K562 (cell line): ENCODE measurements around the gene PUDP. TPM values are rescaled to one million over a fixed set of nuclear protein-coding genes. Genes with fewer than 3 reads are reported as not detected.

ENCODE experiments used
- ATAC-seq: fragments of 200-7000 bp; cut with Tn5 transposase; 3 replicates; pipeline ENCODE4 v1.9.1; 2020; ENCODE audit warnings: moderate library complexity
- BruUV-seq: library from RNA; stranded (reverse); fragments of 400-500 nt; replicated peaks from 2 replicates; lab custom pipeline; 2021; lab: Mats Ljungman, UMichigan
- CTCF ChIA-PET: fragments of 300-600 bp; formaldehyde crosslinking; extraction: SDS; loops from one replicate; lab custom pipeline; 2021; ENCODE audit warnings: low intra/inter-chr PET ratio; lab: Yijun Ruan, JAX
- POLR2A ChIA-PET: fragments of 300-600, 350-650 bp; sonication (Branson Sonifier 250); formaldehyde crosslinking; extraction: SDS; loops from one replicate; lab custom pipeline; 2021; ENCODE audit warnings: antibody characterized with exemption, inconsistent platforms; lab: Yijun Ruan, JAX
- DNase-seq, 4 experiments: peaks; one replicate each; pipeline versions ENCODE4 v3.0.0 to v3.0.0-alpha.2; 2011 to 2018; ENCODE audit warnings: low spot score in 3 of 4, mixed read lengths in 3 of 4; ENCODE audit errors: extremely low read depth in 1 of 4
- FAIRE-seq: peaks from 2 replicates; lab custom pipeline; 2011; peaks lifted over from hg19 to GRCh38; lab: Jason Lieb, UNC
- H2AFZ ChIP-seq: 2 replicates; pipeline ENCODE4 v1.6.0; 2011; ENCODE audit warnings: low read depth, low read length, control low read depth, inconsistent platforms
- H3K27ac ChIP-seq: fragments of 200-600 bp; 3 replicates; pipeline ENCODE4 v1.8.0; 2011; ENCODE audit warnings: low read depth, mild to moderate bottlenecking, control low read depth, inconsistent platforms, low read length, moderate library complexity, mixed read lengths; ENCODE audit errors: extremely low read depth
- H3K27me3 ChIP-seq, 2 experiments: fragments of 300-600 bp in 1 of 2; 2 replicates in 1 of 2; 3 replicates in 1 of 2; pipeline versions ENCODE4 v1.6.0 to v1.8.0; 2011; ENCODE audit warnings: inconsistent platforms in 2 of 2, low read length in 2 of 2, mild to moderate bottlenecking in 1 of 2, mixed read lengths in 1 of 2, moderate library complexity in 1 of 2; ENCODE audit not compliant: control insufficient read depth in 2 of 2, insufficient read depth in 2 of 2
- H3K36me3 ChIP-seq: fragments of 300-600 bp; 3 replicates; pipeline ENCODE4 v1.8.0; 2011; ENCODE audit warnings: mild to moderate bottlenecking, low read length, inconsistent platforms; ENCODE audit not compliant: control insufficient read depth, insufficient read depth
- H3K4me1 ChIP-seq, 2 experiments: fragments of 200-600 bp in 1 of 2; replicated peaks in 1 of 2; 2 replicates in 1 of 2; 3 replicates in 1 of 2; pipeline versions ENCODE4 v1.5.1 to v1.8.0; 2011; ENCODE audit warnings: inconsistent platforms in 2 of 2, low read length in 2 of 2, mild to moderate bottlenecking in 1 of 2, mixed read lengths in 1 of 2, moderate library complexity in 1 of 2; ENCODE audit not compliant: control insufficient read depth in 2 of 2, insufficient read depth in 2 of 2
- H3K4me2 ChIP-seq: 2 replicates; pipeline ENCODE4 v1.6.1; 2011; ENCODE audit warnings: low read length, control low read depth, inconsistent platforms, mixed read lengths; ENCODE audit not compliant: insufficient read depth
- H3K4me3 ChIP-seq: fragments of 200-600 bp; sonication (generic), shearing (Covaris generic); 2 replicates; pipeline ENCODE4 v1.5.1; 2016; ENCODE audit warnings: control low read depth, inconsistent platforms
- H3K79me2 ChIP-seq: fragments of 200-600 bp; 3 replicates; pipeline ENCODE4 v1.8.0; 2011; ENCODE audit warnings: low read length, inconsistent platforms; ENCODE audit not compliant: control insufficient read depth, insufficient read depth
- H3K9ac ChIP-seq, 2 experiments: 2 replicates each; pipeline versions ENCODE4 v1.6.0 to v1.6.1; 2011; ENCODE audit warnings: low read depth in 2 of 2, low read length in 2 of 2, control low read depth in 1 of 2, inconsistent platforms in 1 of 2, mild to moderate bottlenecking in 1 of 2, mixed read lengths in 1 of 2; ENCODE audit not compliant: insufficient read depth in 1 of 2
- H3K9me1 ChIP-seq: one replicate; pipeline ENCODE4 v1.6.0; 2011; ENCODE audit warnings: inconsistent platforms, mild to moderate bottlenecking, low read length, moderate library complexity; ENCODE audit not compliant: control insufficient read depth, insufficient read depth
- H3K9me3 ChIP-seq: replicated peaks from 2 replicates; pipeline ENCODE4 v1.5.1; 2011; ENCODE audit warnings: low read depth, low read length, inconsistent platforms; ENCODE audit not compliant: control insufficient read depth, insufficient read depth
- H4K20me1 ChIP-seq: replicated peaks from 2 replicates; pipeline ENCODE4 v1.6.1; 2011; ENCODE audit warnings: low read length, inconsistent platforms, mixed read lengths; ENCODE audit not compliant: control insufficient read depth, insufficient read depth
- KLF1 ChIP-seq: fragments of 450-650 bp; IDR thresholded peaks from 2 replicates; pipeline ENCODE4 v1.6.1; 2016; ENCODE audit warnings: missing genetic modification characterization, missing compliant biosample characterization
- MIER1 ChIP-seq: fragments of 450-650 bp; IDR thresholded peaks from 2 replicates; pipeline ENCODE4 v1.6.1; 2016; ENCODE audit warnings: antibody characterized with exemption, mild to moderate bottlenecking, low read depth
- NELFE ChIP-seq: IDR thresholded peaks from 2 replicates; pipeline ENCODE4 v1.6.1; 2011; ENCODE audit warnings: mild to moderate bottlenecking; ENCODE audit not compliant: insufficient read depth, insufficient read length
- SMC3 ChIP-seq: conservative IDR thresholded peaks from 2 replicates; pipeline ENCODE4 v1.6.1; 2011; ENCODE audit warnings: low read depth, low read length, improper control_type of control experiment; ENCODE audit not compliant: insufficient read depth
- ZNF12 ChIP-seq: sonication (generic); formaldehyde crosslinking; IDR thresholded peaks from 2 replicates; pipeline ENCODE4 v1.4.0; 2020; ENCODE audit warnings: mild to moderate bottlenecking, missing genetic modification reagents
- ZNF121 ChIP-seq: sonication (generic); formaldehyde crosslinking; conservative IDR thresholded peaks from 2 replicates; pipeline ENCODE4 v1.8.0; 2022; ENCODE audit warnings: missing genetic modification reagents
- ZNF146 ChIP-seq: IDR thresholded peaks from one replicate; pipeline ENCODE4 v1.6.1; 2018; ENCODE audit warnings: missing compliant biosample characterization; ENCODE audit not compliant: unreplicated experiment
- ZNF717 ChIP-seq: fragments of 250-450 bp; sonication (Bioruptor Pico); IDR thresholded peaks from 2 replicates; pipeline ENCODE4 v1.5.0; 2021
- ZNF76 ChIP-seq: fragments of 250-450 bp; sonication (Bioruptor Pico); IDR thresholded peaks from 2 replicates; pipeline ENCODE4 v1.4.0; 2020; ENCODE audit warnings: mild to moderate bottlenecking, moderate library complexity, borderline replicate concordance
- WGBS: fragments of 100-300 bp; shearing (Covaris generic); methylation state at CpG from one replicate; pipeline ENCODE4 v1.1.6; 2016; ENCODE audit warnings: low coverage, mixed read lengths; ENCODE audit not compliant: insufficient coverage; ENCODE audit errors: missing lambda C conversion rate; 5-methylcytosine and 5-hydroxymethylcytosine counted together
- in situ Hi-C: fragments of 300-500 bp; cut with MboI; formaldehyde crosslinking; loops from 4 replicates; pipeline ENCODE4 v1.15.0; 2018; ENCODE audit warnings: inconsistent platforms, mixed read lengths
- intact Hi-C: fragments of 100-400 bp; cut with micrococcal nuclease; formaldehyde crosslinking; loops from 2 replicates; pipeline ENCODE4 v1.14.2; 2022
- polyA plus RNA-seq, 8 experiments: library from polyadenylated mRNA; depleted of rRNA in 4 of 8; stranded (reverse) in 5 of 8; unstranded in 3 of 8; fragments of >200 nt; fragmentation: Nextera tagmentation in 2 of 8; fragmentation: Illumina TruSeq in 1 of 8; extraction: Ambion mirVana in 2 of 8; extraction: Trizol in 1 of 8; gene quantifications; 2 replicates each; pipeline versions ENCODE4 v1.2.1 to v1.2.3, GENCODE V29; 2011 to 2014; ENCODE audit warnings: inconsistent platforms in 1 of 8, missing spikeins in 1 of 8
- total RNA-seq, 7 experiments: library from RNA; depleted of rRNA in 6 of 7; stranded (reverse); fragments of >200 nt in 6 of 7; fragmentation: Illumina TruSeq in 2 of 7; extraction: Trizol in 2 of 7; gene quantifications; 2 replicates each; pipeline versions ENCODE4 v1.2.1 to v1.2.3, GENCODE V29; 2011 to 2021; ENCODE audit warnings: low replicate concordance in 1 of 7
- TF ChIP-seq, protein P1 (sequence below): fragments of 250-450 bp; sonication (Bioruptor Pico); IDR thresholded peaks from 2 replicates; pipeline ENCODE4 v1.4.0; 2020; ENCODE audit warnings: mild to moderate bottlenecking, moderate library complexity, borderline replicate concordance
- TF ChIP-seq, protein P2 (sequence below): fragments of 250-450 bp; sonication (Bioruptor Pico); IDR thresholded peaks from 2 replicates; pipeline ENCODE4 v1.5.0; 2021; ENCODE audit warnings: mild to moderate bottlenecking, moderate library complexity
- TF ChIP-seq, protein P3 (sequence below): fragments of 450-650 bp; IDR thresholded peaks from 2 replicates; pipeline ENCODE4 v1.6.1; 2017; ENCODE audit warnings: antibody characterized with exemption
- TF ChIP-seq, protein P4 (sequence below): fragments of 450-650 bp; conservative IDR thresholded peaks from 2 replicates; pipeline ENCODE4 v1.6.1; 2016; ENCODE audit warnings: missing genetic modification characterization, low read depth, mild to moderate bottlenecking, missing compliant biosample characterization, moderate library complexity

The PUDP gene
- total and polyA plus RNA-seq, 9 of the 15 experiments (the other 6 are each of a cell fraction or from before 2014, with no cell fraction given) = 13.6 to 63.0 (median 29.2) TPM

DNA sequence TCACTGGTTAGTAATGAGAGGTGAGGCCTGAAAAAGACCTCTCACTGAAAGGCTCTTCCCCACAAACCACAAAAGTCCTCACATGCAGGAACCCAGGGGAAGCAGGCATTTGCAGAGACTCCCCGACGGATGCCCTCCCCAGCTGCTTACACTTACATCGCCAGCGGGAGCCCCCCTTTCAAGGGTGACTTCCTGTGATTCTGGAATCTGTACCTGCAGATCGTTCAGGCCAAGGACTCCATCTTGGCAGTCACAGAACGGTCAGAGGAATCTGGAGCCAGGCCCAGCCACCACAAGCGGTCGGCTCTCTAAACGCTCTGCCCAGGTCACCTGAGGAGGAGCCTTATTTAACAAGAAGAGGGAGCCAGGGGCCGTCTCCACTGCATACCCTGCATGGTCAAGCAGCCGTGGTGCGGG, 71.7 kb downstream of the PUDP start (continued):
- no peak for TF ChIP-seq ZNF12 (CRISPR knock-in tag)
- TF ChIP-seq, protein P1, sequence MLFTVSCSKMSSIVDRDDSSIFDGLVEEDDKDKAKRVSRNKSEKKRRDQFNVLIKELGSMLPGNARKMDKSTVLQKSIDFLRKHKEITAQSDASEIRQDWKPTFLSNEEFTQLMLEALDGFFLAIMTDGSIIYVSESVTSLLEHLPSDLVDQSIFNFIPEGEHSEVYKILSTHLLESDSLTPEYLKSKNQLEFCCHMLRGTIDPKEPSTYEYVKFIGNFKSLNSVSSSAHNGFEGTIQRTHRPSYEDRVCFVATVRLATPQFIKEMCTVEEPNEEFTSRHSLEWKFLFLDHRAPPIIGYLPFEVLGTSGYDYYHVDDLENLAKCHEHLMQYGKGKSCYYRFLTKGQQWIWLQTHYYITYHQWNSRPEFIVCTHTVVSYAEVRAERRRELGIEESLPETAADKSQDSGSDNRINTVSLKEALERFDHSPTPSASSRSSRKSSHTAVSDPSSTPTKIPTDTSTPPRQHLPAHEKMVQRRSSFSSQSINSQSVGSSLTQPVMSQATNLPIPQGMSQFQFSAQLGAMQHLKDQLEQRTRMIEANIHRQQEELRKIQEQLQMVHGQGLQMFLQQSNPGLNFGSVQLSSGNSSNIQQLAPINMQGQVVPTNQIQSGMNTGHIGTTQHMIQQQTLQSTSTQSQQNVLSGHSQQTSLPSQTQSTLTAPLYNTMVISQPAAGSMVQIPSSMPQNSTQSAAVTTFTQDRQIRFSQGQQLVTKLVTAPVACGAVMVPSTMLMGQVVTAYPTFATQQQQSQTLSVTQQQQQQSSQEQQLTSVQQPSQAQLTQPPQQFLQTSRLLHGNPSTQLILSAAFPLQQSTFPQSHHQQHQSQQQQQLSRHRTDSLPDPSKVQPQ (CRISPR knock-in tag) = no peak
- no peak for TF ChIP-seq NELFE
- TF ChIP-seq, all 486 proteins: peak for 0

DNA sequence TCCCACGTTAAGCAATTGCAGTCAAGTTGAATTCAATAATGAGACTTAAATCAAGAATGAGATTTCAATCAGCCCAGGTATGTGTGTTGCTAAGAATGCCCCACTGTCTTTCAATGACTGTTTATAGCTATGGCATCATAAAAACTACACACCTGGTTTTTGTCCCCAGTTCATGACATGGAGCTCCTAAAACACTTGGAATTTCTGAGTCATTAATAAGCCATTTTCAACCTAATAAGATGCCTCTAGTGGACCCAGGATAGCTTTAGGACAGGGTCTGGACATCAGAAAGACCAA, 73.1 kb downstream of the PUDP start:
- CTCF ChIA-PET = no interaction called here
- TF ChIP-seq, protein P2, sequence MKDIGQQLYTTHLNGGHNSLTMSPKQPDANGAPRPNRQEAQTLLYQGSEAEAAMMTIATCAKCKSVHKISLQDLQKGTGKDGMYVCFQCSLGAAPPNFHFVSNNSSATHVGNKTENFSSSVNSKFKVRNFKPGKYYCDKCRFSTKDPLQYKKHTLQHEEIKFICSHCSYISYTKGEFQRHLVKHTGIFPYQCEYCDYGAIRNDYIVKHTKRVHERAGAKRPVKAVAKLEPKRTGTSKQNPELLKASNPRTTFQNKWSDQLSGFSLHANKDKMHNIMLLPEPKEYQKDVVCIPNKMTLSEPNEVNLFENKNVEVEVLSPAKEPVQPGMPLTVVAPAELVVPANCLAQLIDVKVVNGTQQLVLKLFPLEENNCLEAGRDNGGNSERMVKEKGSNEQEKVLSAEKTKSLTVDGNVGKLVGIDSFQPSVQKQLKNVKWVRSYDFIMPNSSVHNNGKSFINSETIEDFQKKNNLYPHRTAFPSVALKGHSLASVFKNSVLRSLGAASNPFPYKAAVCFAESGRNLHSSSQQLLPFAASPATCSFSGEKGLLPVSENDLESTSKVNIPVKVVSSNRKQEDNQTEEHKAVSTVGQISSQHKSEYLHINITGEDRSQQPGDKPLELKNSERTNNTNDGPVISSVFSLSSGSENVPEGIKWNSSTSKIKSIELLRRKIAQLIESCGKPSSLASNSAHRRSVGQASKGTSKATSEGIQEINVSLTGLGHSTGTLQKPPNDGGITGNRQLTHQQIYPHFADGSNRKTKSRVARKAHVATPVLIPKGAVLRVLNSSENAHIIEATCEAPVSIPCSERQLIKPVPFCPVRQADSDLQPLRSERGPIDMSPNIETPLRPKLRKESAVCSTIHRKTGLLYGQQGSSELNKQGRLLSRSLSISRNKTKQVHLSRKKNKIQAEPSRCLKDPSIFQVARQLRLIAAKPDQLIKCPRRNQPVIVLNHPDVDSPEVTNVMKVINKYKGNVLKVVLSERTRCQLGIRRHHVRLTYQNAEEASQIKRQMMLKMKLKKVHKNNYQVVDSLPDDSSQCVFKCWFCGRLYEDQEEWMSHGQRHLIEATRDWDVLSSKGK = no peak
- no peak for TF ChIP-seq MIER1
- TF ChIP-seq KLF1 (tag) = no peak
- TF ChIP-seq, protein P3, sequence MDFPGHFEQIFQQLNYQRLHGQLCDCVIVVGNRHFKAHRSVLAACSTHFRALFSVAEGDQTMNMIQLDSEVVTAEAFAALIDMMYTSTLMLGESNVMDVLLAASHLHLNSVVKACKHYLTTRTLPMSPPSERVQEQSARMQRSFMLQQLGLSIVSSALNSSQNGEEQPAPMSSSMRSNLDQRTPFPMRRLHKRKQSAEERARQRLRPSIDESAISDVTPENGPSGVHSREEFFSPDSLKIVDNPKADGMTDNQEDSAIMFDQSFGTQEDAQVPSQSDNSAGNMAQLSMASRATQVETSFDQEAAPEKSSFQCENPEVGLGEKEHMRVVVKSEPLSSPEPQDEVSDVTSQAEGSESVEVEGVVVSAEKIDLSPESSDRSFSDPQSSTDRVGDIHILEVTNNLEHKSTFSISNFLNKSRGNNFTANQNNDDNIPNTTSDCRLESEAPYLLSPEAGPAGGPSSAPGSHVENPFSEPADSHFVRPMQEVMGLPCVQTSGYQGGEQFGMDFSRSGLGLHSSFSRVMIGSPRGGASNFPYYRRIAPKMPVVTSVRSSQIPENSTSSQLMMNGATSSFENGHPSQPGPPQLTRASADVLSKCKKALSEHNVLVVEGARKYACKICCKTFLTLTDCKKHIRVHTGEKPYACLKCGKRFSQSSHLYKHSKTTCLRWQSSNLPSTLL = no peak
- no peak for TF ChIP-seq SMC3
- no peak for TF ChIP-seq ZNF76 (CRISPR knock-in tag)
- TF ChIP-seq, protein P4, sequence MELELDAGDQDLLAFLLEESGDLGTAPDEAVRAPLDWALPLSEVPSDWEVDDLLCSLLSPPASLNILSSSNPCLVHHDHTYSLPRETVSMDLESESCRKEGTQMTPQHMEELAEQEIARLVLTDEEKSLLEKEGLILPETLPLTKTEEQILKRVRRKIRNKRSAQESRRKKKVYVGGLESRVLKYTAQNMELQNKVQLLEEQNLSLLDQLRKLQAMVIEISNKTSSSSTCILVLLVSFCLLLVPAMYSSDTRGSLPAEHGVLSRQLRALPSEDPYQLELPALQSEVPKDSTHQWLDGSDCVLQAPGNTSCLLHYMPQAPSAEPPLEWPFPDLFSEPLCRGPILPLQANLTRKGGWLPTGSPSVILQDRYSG (tag) = no peak
- no peak for TF ChIP-seq ZNF121 (CRISPR knock-in tag)
- no peak for TF ChIP-seq ZNF717 (CRISPR knock-in tag)
- no peak for TF ChIP-seq ZNF146 (CRISPR knock-in tag)

More for the DNA sequence above, 73.1 kb downstream of the PUDP start:
- intact Hi-C loops (no loop called here), in situ Hi-C loops (no loop called here)
- Histone ChIP-seq H3K9me1 (no peaks in the 10 kb centered on the region), H3K4me2 (no peak overlapping the region), H4K20me1 (no peaks in the 10 kb centered on the region), H3K4me3 (no peak overlapping the region), H3K36me3 (peaks cover 12% of the 10 kb centered on the region; the same call in 2 of the 3 replicates), H2AFZ (no peak overlapping the region), H3K4me1 (no peaks in the 10 kb centered on the region), H3K9me3 (no peaks in the 10 kb centered on the region), H3K79me2 (no peaks in the 10 kb centered on the region; the same call in 2 of the 3 replicates), H3K27me3 (no peaks in the 10 kb centered on the region), H3K9ac (no peak overlapping the region), H3K27ac (no peak overlapping the region)
- no peak for DNase-seq
- ATAC-seq = no peak
- no peak for FAIRE-seq
- no TSS peak for BruUV-seq
- WGBS = 88% methylated on average over 1 of the region's 1 CpG
- POLR2A ChIA-PET = no interaction called here
